Measurements from ENCODE around the gene VDAC1. TPM values are rescaled to one million over a fixed set of nuclear protein-coding genes. Genes with fewer than 3 reads are reported as not detected.

The VDAC1 gene, protein sequence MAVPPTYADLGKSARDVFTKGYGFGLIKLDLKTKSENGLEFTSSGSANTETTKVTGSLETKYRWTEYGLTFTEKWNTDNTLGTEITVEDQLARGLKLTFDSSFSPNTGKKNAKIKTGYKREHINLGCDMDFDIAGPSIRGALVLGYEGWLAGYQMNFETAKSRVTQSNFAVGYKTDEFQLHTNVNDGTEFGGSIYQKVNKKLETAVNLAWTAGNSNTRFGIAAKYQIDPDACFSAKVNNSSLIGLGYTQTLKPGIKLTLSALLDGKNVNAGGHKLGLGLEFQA
- 100 to 1,000 TPM; 250 to 259 TPM for total RNA-seq

DNA sequence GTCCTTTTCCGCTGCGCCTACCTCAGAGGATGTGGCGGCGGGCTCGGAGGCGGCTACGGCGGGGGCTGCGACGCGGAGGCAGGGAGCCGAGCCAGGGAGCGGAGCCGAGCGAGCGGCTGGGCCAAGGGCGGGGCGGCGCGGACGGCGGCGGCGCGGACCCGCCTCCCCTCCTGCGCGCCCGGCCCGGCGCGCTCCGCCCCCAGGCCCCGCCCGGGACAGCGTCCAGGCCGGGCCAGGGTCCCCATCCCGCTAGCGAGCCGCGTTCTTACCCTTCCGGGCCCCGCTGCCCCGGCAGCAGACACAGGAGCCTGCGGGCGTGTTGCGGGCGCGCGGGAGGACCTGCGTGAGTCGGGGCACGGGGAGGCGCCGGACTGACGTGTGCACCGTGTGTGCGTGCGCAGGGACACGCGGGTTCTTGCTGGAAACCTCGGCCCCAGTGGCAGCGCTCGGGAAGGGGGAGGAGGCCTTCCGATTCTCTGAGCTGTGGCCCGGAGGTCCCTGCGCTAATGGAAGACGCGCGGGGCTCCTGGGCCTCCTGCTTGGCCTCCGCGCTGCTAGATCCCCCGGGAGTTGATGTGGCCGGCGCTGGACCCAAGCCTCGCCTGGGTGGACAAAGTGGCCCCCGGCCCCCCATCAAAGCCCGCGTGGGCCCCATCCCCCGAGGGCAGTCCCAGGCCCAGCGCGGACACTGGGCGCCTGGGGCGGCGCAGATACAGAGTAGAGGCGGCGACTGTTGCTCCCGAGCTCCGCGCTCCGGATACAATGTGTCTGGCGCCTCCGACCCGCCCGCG is at the start of gene VDAC1:
Gene VDAC1 (minus strand): TSS at position 350 of the 791 bp plus-strand sequence. CDS start 11,963 bp downstream, outside the sequence.
- no peaks in the 10 kb centered on the region for H3K27me3 Mint-ChIP-seq (ENCODE audit: low read depth)
- H3K9me3 Mint-ChIP-seq (ENCODE audit: insufficient read depth) = no peaks in the 10 kb centered on the region
- peak within 1 kb of the TSS; percentile 98 for H3K27ac Mint-ChIP-seq
- ATAC-seq (peak; percentile 83), DNase-seq (peak; percentile 92)
- CTCF ChIA-PET = interaction anchor here (0.7 to 4.4 kb wide), 6 partner anchors 8 to 135 kb away, joined by 3 to 38 read pairs (median 6); no protein-coding TSS in a partner anchor
- H3K36me3 Mint-ChIP-seq (ENCODE audit: low read depth) = peaks cover 34% of the 10 kb centered on the region
- H3K4me3 Mint-ChIP-seq = peak within 1 kb of the TSS; percentile 92
- peaks cover 46% of the 10 kb centered on the region for H3K4me1 Mint-ChIP-seq (ENCODE audit: low read depth)
- POLR2A ChIA-PET = interaction anchor here (0.9 to 1.4 kb wide), 4 partner anchors 38 to 221 kb away, joined by 3 to 7 read pairs (median 4); partner anchors contain the start of gene PPP2CA

DNA sequence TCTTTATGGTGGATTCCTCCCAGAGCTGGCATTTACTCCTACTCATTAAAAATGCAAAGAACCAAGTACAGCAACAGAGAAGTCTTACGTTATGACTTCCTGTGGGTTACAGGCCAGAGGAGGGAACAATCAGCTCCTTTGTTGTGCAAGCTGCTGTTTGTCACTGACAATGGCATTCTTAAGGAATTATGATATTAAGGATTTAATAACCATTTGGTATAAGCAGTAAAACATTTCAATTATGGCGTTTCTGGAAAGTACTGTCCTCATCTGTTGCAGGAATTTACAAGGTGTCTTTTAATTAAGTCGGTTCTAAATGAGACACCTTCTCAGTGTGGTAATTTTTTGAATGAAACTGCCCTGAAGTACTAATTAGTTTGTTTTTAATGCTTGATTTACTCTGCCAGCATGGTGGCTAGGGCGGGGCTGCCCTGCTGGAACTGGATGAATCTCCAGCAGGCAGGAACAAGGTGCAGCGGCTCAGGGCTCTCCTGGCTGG is 49.1 kb upstream of the VDAC1 start:
- ChIA-PET CTCF (interaction anchor here (1.1 to 7.4 kb wide), 6 partner anchors 13 to 86 kb away, joined by 3 to 77 read pairs (median 3); no protein-coding TSS in a partner anchor), POLR2A (interaction anchor here (0.8 to 1.5 kb wide), 5 partner anchors 12 to 122 kb away, joined by 3 to 5 read pairs (median 4); partner anchors contain the start of gene TCF7)
- no peak for DNase-seq
- no peaks in the 10 kb centered on the region for H3K36me3 Mint-ChIP-seq (ENCODE audit: low read depth)
- no peaks in the 10 kb centered on the region for H3K9me3 Mint-ChIP-seq (ENCODE audit: insufficient read depth)
- no peaks in the 10 kb centered on the region for H3K27me3 Mint-ChIP-seq (ENCODE audit: low read depth)
- peaks cover 30% of the 10 kb centered on the region for H3K4me1 Mint-ChIP-seq (ENCODE audit: low read depth)
- H3K27ac Mint-ChIP-seq = peak overlapping the region; percentile 87
- ATAC-seq = peak; percentile 83
- peak overlapping the region; percentile 22 for H3K4me3 Mint-ChIP-seq

DNA sequence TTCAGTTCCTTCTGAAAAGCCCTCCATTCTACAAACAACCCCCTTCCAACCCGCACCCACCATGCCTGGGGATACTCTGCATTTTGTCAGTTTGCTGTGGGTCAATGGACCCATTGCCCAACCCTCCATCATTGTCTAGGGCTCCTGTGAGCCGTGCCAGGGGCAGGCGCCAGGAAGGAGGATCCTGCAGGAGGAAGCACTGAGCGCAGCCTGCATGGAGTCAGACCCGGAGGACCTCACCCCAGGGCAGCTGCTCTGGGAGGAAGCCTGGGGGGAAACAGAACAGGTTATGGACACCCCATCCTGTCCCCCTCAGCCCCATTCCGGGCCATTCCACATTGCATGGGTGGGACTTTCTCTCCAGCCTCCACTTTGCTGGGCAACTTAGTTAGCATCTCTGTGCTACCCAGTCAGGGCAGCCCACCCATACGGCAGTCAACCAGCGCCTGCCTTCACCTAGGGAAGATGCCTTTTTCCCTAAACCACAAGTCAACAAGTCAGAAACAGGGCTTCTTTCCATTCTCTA is 48.6 kb upstream of the VDAC1 start:
- peaks cover 29% of the 10 kb centered on the region for H3K4me1 Mint-ChIP-seq (ENCODE audit: low read depth)
- ChIA-PET POLR2A (interaction anchor here (0.8 to 1.5 kb wide), 5 partner anchors 11 to 123 kb away, joined by 3 to 5 read pairs (median 4); partner anchors contain the start of gene TCF7), CTCF (interaction anchor here (1.1 to 7.4 kb wide), 6 partner anchors 12 to 87 kb away, joined by 3 to 77 read pairs (median 3); no protein-coding TSS in a partner anchor)
- no peak for DNase-seq
- no peaks in the 10 kb centered on the region for H3K27me3 Mint-ChIP-seq (ENCODE audit: low read depth)
- no peaks in the 10 kb centered on the region for H3K36me3 Mint-ChIP-seq (ENCODE audit: low read depth)
- H3K4me3 Mint-ChIP-seq = no peak overlapping the region
- ATAC-seq = peak; percentile 37
- no peaks in the 10 kb centered on the region for H3K9me3 Mint-ChIP-seq (ENCODE audit: insufficient read depth)
- H3K27ac Mint-ChIP-seq = peak overlapping the region; percentile 87

DNA sequence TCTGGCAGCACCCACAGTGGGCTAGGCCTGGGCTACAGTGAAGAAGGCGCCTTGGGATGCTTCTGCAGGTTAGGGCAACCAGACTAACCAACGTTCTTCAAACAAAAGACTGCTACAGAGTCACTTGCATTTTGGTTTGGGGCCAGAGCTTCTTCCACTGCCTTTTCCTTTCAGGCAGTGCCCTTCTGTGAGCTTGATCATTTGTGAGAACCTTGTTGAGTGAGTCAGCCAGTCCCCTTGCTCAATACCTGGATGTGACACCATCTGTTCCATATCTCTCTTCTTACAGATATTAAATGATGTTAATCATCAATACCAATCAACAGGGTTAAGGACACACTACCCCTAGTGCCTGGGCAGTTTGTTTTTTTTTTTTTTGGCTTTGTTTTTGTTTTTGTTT is 46.5 kb upstream of the VDAC1 start:
- POLR2A ChIA-PET = no interaction called here
- peaks cover 31% of the 10 kb centered on the region for H3K4me1 Mint-ChIP-seq (ENCODE audit: low read depth)
- DNase-seq (no peak), ATAC-seq (no peak)
- H3K27ac Mint-ChIP-seq = no peak overlapping the region
- no peaks in the 10 kb centered on the region for H3K36me3 Mint-ChIP-seq (ENCODE audit: low read depth)
- no peaks in the 10 kb centered on the region for H3K27me3 Mint-ChIP-seq (ENCODE audit: low read depth)
- no peaks in the 10 kb centered on the region for H3K9me3 Mint-ChIP-seq (ENCODE audit: insufficient read depth)
- no peak overlapping the region for H3K4me3 Mint-ChIP-seq
- CTCF ChIA-PET = interaction anchor here (1.2 to 7.4 kb wide), 3 partner anchors 10 to 99 kb away, joined by 3 to 77 read pairs (median 7); no protein-coding TSS in a partner anchor

DNA sequence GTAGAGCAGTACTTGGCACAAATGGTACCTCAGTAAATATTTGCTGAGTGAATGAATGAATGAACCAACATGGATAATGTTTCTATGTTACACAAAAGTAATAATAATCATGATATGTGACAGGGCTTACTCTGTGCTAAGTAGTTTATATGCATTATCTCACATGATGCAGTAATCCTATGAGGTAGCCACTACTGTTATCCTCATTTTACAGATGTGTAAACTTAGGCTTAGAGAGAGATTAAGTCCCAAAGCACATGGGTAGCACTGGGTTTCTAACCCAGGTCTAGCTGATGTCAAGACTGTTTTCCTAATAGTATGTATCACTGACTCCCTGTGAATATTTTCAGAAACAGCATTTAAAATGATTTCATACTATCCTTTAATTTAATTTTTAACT is 44.1 kb upstream of the VDAC1 start:
- H3K9me3 Mint-ChIP-seq (ENCODE audit: insufficient read depth) = no peaks in the 10 kb centered on the region
- CTCF ChIA-PET = interaction anchor here (7.4 kb wide), 1 partner anchor 8 kb away, joined by 77 read pairs; no protein-coding TSS in a partner anchor
- POLR2A ChIA-PET = no interaction called here
- ATAC-seq = no peak
- H3K4me1 Mint-ChIP-seq (ENCODE audit: low read depth) = peaks cover 19% of the 10 kb centered on the region
- no peak overlapping the region for H3K4me3 Mint-ChIP-seq
- no peaks in the 10 kb centered on the region for H3K27me3 Mint-ChIP-seq (ENCODE audit: low read depth)
- no peak overlapping the region for H3K27ac Mint-ChIP-seq
- no peaks in the 10 kb centered on the region for H3K36me3 Mint-ChIP-seq (ENCODE audit: low read depth)
- DNase-seq = no peak

DNA sequence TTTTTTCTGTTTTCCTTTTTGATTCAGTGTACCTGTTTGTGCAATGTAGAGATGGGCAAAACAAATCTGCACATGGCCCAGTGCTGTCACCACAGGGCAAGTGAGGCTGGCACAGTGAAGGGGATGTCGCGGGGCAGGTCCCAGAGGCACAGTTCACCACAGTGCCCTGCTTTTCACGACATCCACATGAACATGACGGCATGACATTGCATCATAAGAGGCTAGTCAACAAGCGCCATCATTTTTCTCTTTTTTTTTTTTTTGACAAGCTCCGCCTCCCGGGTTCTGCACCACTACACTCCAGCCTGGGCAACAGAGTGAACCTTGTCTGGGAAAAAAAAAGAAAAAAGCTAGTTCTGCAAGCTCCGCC is 42.9 kb upstream of the VDAC1 start:
- H3K4me1 Mint-ChIP-seq (ENCODE audit: low read depth) = peaks cover 12% of the 10 kb centered on the region
- H3K4me3 Mint-ChIP-seq = no peak overlapping the region
- ChIA-PET POLR2A (no interaction called here), CTCF (interaction anchor here (0.6 to 9.2 kb wide), 3 partner anchors 30 to 96 kb away, joined by 3 to 618 read pairs (median 3); no protein-coding TSS in a partner anchor)
- no peaks in the 10 kb centered on the region for H3K9me3 Mint-ChIP-seq (ENCODE audit: insufficient read depth)
- DNase-seq (no peak), ATAC-seq (no peak)
- H3K27me3 Mint-ChIP-seq (ENCODE audit: low read depth) = no peaks in the 10 kb centered on the region
- H3K27ac Mint-ChIP-seq = no peak overlapping the region
- H3K36me3 Mint-ChIP-seq (ENCODE audit: low read depth) = no peaks in the 10 kb centered on the region

DNA sequence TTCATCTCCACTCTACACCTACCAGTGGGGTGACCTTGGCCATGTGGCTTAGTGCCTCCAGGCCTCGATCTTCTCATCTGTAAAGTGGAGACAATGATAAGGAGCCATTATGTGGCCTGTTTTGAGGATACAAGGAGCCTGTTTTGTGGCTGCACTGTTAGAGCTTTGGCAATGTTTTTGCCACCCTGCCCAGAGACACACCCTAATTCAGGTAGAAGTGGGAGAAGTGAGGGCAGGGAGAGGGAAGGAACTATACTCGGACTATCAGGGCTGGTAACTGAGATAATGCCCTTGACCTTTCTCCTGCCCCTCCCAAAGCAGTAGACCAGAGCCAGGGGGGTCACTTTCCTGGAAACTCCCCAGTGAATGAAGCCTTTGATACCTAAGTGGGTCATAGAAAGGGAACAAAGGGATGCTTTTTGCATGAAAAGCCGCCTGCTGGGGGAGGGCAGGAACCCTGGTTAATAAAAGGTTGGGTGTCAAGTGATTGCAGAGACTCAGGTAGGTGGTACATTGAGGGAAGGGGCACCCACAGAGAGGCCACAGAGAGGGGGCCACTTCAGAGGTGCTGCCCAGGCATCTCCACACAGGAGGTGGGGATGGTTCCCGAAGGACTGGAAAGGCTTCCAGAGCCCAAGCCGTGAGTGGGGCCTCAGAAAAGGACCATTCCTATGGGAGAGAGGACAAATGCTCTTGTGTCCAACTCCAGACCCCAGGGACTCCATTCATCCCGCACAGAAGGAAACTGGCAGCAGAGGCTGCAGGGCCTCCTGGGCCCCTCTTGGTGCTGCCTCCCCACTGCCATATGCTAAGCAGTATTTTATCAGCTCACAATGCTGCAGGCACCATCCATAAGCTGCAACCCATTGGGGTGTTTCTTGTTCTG is 42.3 kb upstream of the VDAC1 start:
- Mint-ChIP-seq H3K9me3 (ENCODE audit: insufficient read depth) (no peaks in the 10 kb centered on the region), H3K4me3 (no peak overlapping the region), H3K36me3 (ENCODE audit: low read depth) (no peaks in the 10 kb centered on the region), H3K27ac (no peak overlapping the region), H3K27me3 (ENCODE audit: low read depth) (no peaks in the 10 kb centered on the region), H3K4me1 (ENCODE audit: low read depth) (peaks cover 15% of the 10 kb centered on the region)
- ChIA-PET POLR2A (interaction anchor here (0.8 kb wide), 1 partner anchor 92 kb away, joined by 3 read pairs; no protein-coding TSS in a partner anchor), CTCF (interaction anchor here (0.6 to 9.2 kb wide), 3 partner anchors 31 to 97 kb away, joined by 3 to 618 read pairs (median 3); no protein-coding TSS in a partner anchor)
- DNase-seq (no peak), ATAC-seq (no peak)

DNA sequence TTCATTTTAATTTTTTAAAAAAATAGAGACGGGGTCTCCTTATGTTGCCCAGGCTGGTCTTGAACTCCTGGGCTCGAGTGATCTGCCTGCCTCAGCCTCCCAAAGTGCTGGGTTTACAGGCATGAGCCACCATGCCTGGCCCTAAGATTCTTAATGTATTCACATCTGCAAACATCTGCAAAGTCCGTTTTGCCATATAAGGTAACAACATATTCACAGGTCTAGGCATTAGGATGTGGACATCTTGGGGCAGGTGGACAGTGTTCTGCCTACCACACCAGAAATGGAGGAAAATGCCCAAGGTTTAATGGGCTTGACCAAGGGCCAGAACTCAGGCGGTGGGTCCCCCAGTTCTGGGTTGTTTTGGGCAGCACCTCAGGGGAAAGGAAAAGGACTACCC is 41.6 kb upstream of the VDAC1 start:
- ChIA-PET CTCF (interaction anchor here (9.2 kb wide), 1 partner anchor 98 kb away, joined by 618 read pairs; no protein-coding TSS in a partner anchor), POLR2A (interaction anchor here (0.8 kb wide), 1 partner anchor 93 kb away, joined by 3 read pairs; no protein-coding TSS in a partner anchor)
- ATAC-seq = no peak
- Mint-ChIP-seq H3K4me1 (ENCODE audit: low read depth) (peaks cover 22% of the 10 kb centered on the region), H3K4me3 (no peak overlapping the region), H3K9me3 (ENCODE audit: insufficient read depth) (no peaks in the 10 kb centered on the region), H3K27ac (no peak overlapping the region), H3K36me3 (ENCODE audit: low read depth) (no peaks in the 10 kb centered on the region), H3K27me3 (ENCODE audit: low read depth) (no peaks in the 10 kb centered on the region)
- DNase-seq = no peak

DNA sequence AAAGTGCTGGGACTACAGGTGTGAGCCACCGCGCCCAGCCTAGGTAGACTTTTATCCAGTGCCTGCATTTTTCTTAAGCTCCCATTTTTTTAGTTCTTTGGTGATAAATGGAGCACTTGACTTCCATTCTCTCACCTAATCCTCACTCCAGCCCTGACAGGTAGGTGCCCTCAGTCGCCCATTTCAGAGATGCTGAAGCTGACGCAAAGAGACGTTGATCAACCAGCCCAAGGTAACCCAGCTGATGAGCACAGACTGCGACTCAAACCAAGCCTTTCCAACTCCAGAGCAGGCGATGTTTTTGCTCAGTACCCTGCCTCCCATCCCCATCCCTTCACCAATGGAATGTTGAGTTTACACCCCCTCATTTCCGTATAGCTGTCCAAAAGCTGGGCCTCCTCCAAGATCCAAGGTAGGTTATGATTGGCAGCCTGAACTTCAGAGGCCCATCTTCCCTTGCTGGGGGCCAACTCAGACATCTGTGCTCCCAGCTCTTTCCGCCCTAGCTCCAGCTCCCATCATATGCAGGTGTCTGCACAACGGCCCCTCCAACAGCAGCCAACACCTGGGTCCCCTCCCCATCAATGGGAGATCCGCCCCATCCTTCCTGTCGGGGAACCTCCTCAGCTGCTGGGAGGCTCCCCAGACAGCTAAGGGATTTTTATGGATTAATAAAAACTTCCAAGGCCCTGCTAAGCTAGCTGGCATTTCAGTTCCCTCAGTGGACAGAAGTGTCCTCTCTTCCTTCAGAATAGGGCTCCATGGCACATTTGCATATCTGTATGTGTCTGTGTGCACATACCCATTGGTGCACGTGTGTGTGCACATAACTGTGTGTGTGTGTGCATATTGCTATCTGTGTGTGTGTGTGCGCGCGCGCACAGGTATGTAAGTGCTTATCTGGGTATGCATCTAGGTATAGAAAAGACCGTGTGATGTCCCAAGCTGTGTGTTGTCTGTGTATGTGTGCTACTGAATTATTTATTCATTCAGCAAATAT is 39.3 kb upstream of the VDAC1 start:
- Mint-ChIP-seq H3K27ac (no peak overlapping the region), H3K9me3 (ENCODE audit: insufficient read depth) (no peaks in the 10 kb centered on the region), H3K4me1 (ENCODE audit: low read depth) (peaks cover 40% of the 10 kb centered on the region), H3K27me3 (ENCODE audit: low read depth) (no peaks in the 10 kb centered on the region), H3K4me3 (no peak overlapping the region), H3K36me3 (ENCODE audit: low read depth) (no peaks in the 10 kb centered on the region)
- ATAC-seq (no peak), DNase-seq (no peak)
- POLR2A ChIA-PET = interaction anchor here (0.6 to 1.8 kb wide), 6 partner anchors 18 to 133 kb away, joined by 3 to 4 read pairs (median 4); no protein-coding TSS in a partner anchor
- CTCF ChIA-PET = interaction anchor here (0.7 to 9.2 kb wide), 7 partner anchors 8 to 128 kb away, joined by 3 to 618 read pairs (median 4); no protein-coding TSS in a partner anchor

All from activated CD8-positive, alpha-beta T cell treated with anti-CD3 and anti-CD28 coated beads, Interleukin-2, amount 10 ng/mL, durations not matched to agents 7 days and 5 days (primary cell).